Nephron (organoid): ENCODE data around the gene ABCC1.
"Not testable (repeated sequence)": the region's sequence is repeated elsewhere in the genome, so short reads cannot be mapped to it uniquely, and the experiment has no call there.

Experiments
- H3K27ac Mint-ChIP-seq, 3 experiments: 2 replicates each; pipeline ENCODE4 v1.8.0; 2020; ENCODE audit warnings: mixed read lengths in 3 of 3, mild to moderate bottlenecking in 2 of 3, moderate library complexity in 1 of 3
- H3K27me3 Mint-ChIP-seq: 2 replicates; pipeline ENCODE4 v1.8.0; 2021; ENCODE audit warnings: low read depth, mild to moderate bottlenecking, moderate library complexity, mixed read lengths
- H3K36me3 Mint-ChIP-seq: 2 replicates; pipeline ENCODE4 v1.8.0; 2020; ENCODE audit warnings: low read depth, mixed read lengths
- H3K4me1 Mint-ChIP-seq: 2 replicates; pipeline ENCODE4 v1.8.0; 2020; ENCODE audit warnings: mixed read lengths
- H3K4me3 Mint-ChIP-seq, 3 experiments: 2 replicates each; pipeline ENCODE4 v1.8.0; 2020; ENCODE audit warnings: mild to moderate bottlenecking in 3 of 3, mixed read lengths in 3 of 3, moderate library complexity in 2 of 3
- H3K9me3 Mint-ChIP-seq: 2 replicates; pipeline ENCODE4 v1.8.0; 2020; ENCODE audit warnings: mixed read lengths
- TF ChIP-seq, protein P1 (sequence below), 3 experiments: fragments of 200-600 bp; sonication (generic); IDR thresholded peaks; one replicate each; pipeline ENCODE4 v1.5.0; 2021; ENCODE audit warnings: antibody characterized with exemption in 3 of 3; ENCODE audit not compliant: unreplicated experiment in 3 of 3

Gene ABCC1

DNA sequence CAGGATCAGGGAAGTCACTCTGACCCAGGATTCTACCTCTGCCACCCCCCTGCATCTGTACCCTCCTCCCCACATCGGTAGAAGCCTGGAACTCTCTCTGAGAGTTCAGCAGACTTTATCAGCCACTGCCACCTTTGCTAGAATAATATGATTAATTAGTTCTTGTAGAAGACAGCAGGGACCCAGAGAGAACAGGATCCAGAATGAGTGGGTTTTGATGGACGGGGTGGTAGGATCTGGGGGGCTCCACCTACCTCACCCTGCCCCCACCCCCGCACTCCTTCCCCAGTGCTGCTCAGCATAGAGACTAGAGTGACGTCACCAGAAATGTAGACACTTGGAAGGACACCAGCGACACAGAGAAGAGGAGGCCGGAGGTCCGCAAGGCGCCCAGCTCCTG is 240.4 kb downstream of the ABCC1 start:
- no peaks in the 10 kb centered on the region for H3K9me3 Mint-ChIP-seq
- H3K4me3 Mint-ChIP-seq: no peak overlapping the region
- TF ChIP-seq, protein P1, sequence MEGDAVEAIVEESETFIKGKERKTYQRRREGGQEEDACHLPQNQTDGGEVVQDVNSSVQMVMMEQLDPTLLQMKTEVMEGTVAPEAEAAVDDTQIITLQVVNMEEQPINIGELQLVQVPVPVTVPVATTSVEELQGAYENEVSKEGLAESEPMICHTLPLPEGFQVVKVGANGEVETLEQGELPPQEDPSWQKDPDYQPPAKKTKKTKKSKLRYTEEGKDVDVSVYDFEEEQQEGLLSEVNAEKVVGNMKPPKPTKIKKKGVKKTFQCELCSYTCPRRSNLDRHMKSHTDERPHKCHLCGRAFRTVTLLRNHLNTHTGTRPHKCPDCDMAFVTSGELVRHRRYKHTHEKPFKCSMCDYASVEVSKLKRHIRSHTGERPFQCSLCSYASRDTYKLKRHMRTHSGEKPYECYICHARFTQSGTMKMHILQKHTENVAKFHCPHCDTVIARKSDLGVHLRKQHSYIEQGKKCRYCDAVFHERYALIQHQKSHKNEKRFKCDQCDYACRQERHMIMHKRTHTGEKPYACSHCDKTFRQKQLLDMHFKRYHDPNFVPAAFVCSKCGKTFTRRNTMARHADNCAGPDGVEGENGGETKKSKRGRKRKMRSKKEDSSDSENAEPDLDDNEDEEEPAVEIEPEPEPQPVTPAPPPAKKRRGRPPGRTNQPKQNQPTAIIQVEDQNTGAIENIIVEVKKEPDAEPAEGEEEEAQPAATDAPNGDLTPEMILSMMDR (IDR thresholded peaks at IDR 0.05; ENCODE audit: unreplicated experiment in 3 of 3): no peak
- no peaks in the 10 kb centered on the region for H3K4me1 Mint-ChIP-seq
- no peak overlapping the region for H3K27ac Mint-ChIP-seq
- H3K27me3 Mint-ChIP-seq: peaks cover 3% of the 10 kb centered on the region
- no peaks in the 10 kb centered on the region for H3K36me3 Mint-ChIP-seq

DNA sequence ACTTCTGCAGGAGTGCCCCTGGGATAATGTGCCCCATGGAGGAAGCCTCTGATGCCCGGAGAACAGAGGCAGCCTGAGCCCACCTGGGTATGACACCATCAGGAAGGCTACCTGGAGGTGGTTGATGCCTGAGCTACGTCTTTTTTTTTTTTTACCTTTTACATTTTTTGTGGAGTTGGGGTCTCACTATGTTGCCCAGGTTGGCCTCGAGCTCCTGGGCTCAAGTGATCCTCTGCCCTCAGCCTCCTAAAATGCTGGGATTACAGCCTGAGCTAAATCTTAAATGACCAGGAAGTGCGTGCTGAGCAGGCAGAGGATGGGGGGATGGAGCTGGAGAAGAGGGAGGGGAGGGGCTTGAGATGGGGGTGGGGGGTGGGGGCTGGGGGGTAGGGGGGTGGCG is 241.1 kb downstream of the ABCC1 start:
- no peaks in the 10 kb centered on the region for H3K9me3 Mint-ChIP-seq
- no peak overlapping the region for H3K4me3 Mint-ChIP-seq
- H3K27ac Mint-ChIP-seq: no peak overlapping the region
- peaks cover 3% of the 10 kb centered on the region for H3K27me3 Mint-ChIP-seq
- H3K4me1 Mint-ChIP-seq: no peaks in the 10 kb centered on the region
- H3K36me3 Mint-ChIP-seq: no peaks in the 10 kb centered on the region
- TF ChIP-seq, protein P1 (IDR thresholded peaks at IDR 0.05; ENCODE audit: unreplicated experiment in 3 of 3): no peak

DNA sequence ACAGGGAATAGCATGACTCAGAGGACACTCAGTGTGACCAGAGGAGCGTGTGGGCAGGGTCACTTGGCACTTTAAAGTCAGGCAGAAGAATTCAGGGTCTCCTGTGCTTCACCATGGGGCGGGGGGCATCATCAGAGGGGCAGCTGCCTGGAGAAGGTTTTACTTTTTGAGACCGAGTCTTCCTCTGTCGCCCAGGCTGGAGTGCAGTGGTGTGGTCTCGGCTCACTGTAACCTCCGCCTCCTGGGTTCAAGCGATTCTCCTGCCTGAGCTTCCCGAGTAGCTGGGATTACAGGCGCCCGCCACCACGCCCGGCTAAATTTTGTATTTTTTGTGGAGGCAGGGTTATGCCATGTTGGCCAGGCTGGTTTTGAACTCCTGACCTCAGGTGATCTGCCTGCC is 241.6 kb downstream of the ABCC1 start:
- not testable (repeated sequence) for H3K4me1 Mint-ChIP-seq, H3K36me3 Mint-ChIP-seq, H3K27ac Mint-ChIP-seq, H3K27me3 Mint-ChIP-seq, H3K4me3 Mint-ChIP-seq, H3K9me3 Mint-ChIP-seq

DNA sequence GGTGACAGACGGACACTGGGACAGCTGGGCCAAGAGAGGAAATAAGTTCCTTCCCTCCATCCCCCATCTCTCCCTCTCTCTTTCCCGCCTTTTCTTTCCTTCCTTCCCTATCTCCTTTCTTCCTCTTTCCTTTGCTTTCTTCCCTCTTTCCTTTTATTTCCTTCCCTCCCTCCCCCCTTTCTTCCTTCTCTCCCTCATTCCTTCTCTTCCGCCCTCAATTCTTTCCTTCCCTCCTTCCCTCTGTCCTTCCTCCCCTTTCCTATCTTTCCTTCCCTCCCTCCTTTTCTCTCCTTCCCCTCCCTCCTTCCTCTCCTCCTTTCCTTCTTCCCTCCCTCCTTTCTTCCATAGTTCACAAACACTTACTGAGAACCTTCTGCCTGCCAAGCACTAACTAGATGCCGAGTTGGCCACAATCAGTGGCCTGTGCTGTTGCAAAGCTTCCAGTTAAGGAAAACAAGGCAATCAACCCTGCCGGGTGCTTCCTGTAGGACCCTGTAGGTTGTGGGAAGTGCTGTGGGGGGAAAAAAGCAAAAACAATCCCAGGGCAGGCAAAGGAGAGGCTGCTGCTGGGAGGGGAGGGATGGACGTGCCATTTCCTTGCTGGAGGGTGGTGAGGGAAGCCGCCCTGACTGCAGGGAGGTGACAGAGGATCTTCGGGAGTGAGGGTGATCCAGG is 242.2 kb downstream of the ABCC1 start:
- Mint-ChIP-seq H3K9me3 (no peaks in the 10 kb centered on the region), H3K27ac (peak overlapping the region in 1 of 3 experiments; percentile 6), H3K4me1 (no peaks in the 10 kb centered on the region), H3K36me3 (no peaks in the 10 kb centered on the region), H3K4me3 (no peak overlapping the region), H3K27me3 (peaks cover 3% of the 10 kb centered on the region)
- TF ChIP-seq, protein P1 (IDR thresholded peaks at IDR 0.05; ENCODE audit: unreplicated experiment in 3 of 3): no peak
